Right renal pelvis (tissue), 4 donors: ENCODE measurements around the gene SLC12A4. TPM values are rescaled to one million over a fixed set of nuclear protein-coding genes. Genes with fewer than 3 reads are reported as not detected.

Experiments used
- DNase-seq, 4 donors: peaks; one replicate each; pipeline ENCODE4 v3.0.0-alpha.2; 2013; ENCODE audit warnings: low read depth in 4 of 4, low spot score in 3 of 4, missing footprints in 1 of 4
- polyA plus RNA-seq, 4 donors: library from polyadenylated mRNA; unstranded; fragments of 120-200 nt; gene quantifications; one replicate each; pipeline ENCODE4 v1.2.1, GENCODE V29; 2013; ENCODE audit not compliant: insufficient read length in 4 of 4

Gene SLC12A4
- polyA plus RNA-seq, 4 donors = 33.6 to 38.0 (median 36.5) TPM

DNA sequence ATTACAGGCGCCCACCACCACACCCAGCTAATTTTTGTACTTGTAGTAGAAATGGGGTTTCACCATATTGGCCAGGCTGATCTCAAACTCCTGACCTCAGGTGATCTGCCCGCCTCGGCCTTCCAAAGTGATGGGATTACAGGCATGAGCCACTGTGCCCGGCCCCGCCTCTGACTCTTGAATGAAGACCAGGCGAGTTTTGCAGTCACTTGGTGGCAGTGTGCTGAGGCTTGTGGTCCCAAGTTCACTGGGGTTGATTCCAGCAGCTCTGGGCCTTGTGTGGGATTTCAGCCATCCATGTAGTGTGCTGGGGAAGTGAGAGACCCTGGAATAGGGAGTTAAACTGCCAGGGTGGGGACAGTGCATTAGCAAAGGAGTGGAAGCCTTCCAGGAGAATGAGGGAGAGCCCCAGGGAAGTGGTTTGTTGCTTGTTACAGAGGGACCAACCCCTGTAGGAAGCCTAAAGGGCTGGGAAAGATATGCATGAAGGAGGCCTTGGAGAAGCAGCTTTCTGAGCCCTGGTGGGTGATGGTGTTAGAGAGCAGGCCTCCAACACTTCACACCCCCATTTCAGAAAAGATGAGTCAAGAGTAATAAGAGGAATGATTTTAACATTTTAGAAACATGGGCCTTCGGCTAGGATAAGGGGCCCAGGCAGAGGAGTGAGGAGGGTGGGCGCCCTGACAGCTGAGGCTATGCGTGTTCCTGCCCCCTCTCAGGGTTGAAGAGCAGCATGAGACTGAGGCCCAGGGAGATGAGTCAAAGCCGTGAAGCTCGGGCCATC is 60.8 kb downstream of the SLC12A4 start:
- DNase-seq = no peak

- DNase-seq = no peak
These were observed 65.6 kb downstream of the SLC12A4 start for GRCh38 chr16:67902831-67903230.

GRCh38 chr16:67901734-67902133 is 66.7 kb downstream of the SLC12A4 start:
- no peak for DNase-seq

DNA sequence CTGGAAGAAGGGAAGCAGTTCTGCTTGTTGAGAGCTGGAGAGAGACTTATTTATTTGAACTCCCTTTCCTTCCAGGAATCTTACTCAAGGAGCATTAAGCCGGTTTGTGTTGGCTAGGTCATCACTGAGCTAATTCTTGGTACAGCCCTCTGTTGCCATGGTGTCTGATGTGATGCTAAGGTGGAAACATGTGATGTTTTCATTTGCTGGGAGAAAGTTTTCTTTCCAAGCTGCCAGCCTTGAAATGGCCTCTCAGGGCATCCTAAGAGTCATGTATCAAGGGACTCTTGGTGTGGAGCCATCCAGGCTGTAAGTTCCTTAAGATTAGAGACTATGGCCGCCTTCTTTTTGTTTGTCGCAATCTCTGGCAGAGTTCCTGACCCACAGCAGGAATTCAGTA is 71.2 kb downstream of the SLC12A4 start:
- no peak for DNase-seq

- DNase-seq = no peak
These were observed 74.6 kb downstream of the SLC12A4 start for GRCh38 chr16:67893743-67894399.

Other genes starting within 250 kb of the SLC12A4 start
- 10 to 100 TPM; 20.5 to 24.9 (median 21.5) TPM for gene GFOD2, start 249.3 kb downstream of the SLC12A4 start, polyA plus RNA-seq
- gene RANBP10, start 162.1 kb downstream of the SLC12A4 start, polyA plus RNA-seq = 10 to 100 TPM; 21.6 to 28.5 (median 22.3) TPM
- gene TSNAXIP1, start 161.7 kb downstream of the SLC12A4 start, polyA plus RNA-seq = 1 to 10 TPM; 7.3 to 9.0 (median 7.7) TPM
- gene THAP11, start 126.3 kb downstream of the SLC12A4 start, polyA plus RNA-seq = 10 to 100 TPM; 30.4 to 33.8 (median 32.1) TPM
- gene NUTF2, start 121.7 kb downstream of the SLC12A4 start, polyA plus RNA-seq = 100 to 1,000 TPM; 121 to 130 (median 129) TPM
- 10 to 100 TPM; 42.0 to 51.5 (median 46.9) TPM for gene CENPT, start 120.9 kb downstream of the SLC12A4 start, polyA plus RNA-seq
- 10 to 100 TPM; 80.6 to 93.6 (median 86.7) TPM for gene EDC4, start 95.6 kb downstream of the SLC12A4 start, polyA plus RNA-seq
- under 1 TPM in 2 of 4 donors, not detected in 2; 0.31 to 0.95 TPM for gene NRN1L, start 83.8 kb downstream of the SLC12A4 start, polyA plus RNA-seq
- gene PSKH1, start 75.4 kb downstream of the SLC12A4 start, polyA plus RNA-seq = 10 to 100 TPM; 33.7 to 41.8 (median 37.9) TPM
- gene CTRL, start 36.8 kb downstream of the SLC12A4 start, polyA plus RNA-seq = 1 to 10 TPM; 3.0 to 8.9 (median 5.7) TPM
- gene PSMB10, start 31.8 kb downstream of the SLC12A4 start, polyA plus RNA-seq = 10 to 100 TPM; 20.0 to 30.3 (median 21.3) TPM
- 10 to 100 TPM; 15.8 to 21.7 (median 19.1) TPM for gene LCAT, start 24.5 kb downstream of the SLC12A4 start, polyA plus RNA-seq
- gene DPEP3, start 11.9 kb upstream of the SLC12A4 start, polyA plus RNA-seq = under 1 TPM in 3 of 4 donors, not detected in 1; 0.06 to 0.37 (median 0.14) TPM
- gene DPEP2, start 30.8 kb upstream of the SLC12A4 start, polyA plus RNA-seq = under 1 TPM; 0.44 to 0.78 (median 0.70) TPM
- not detected for gene DPEP2NB, start 47.3 kb upstream of the SLC12A4 start, polyA plus RNA-seq
- gene DDX28, start 54.6 kb upstream of the SLC12A4 start, polyA plus RNA-seq = 10 to 100 TPM in 3 of 4 donors, 1 to 10 TPM in 1; 9.9 to 12.1 (median 10.9) TPM
- gene DUS2, start 54.6 kb upstream of the SLC12A4 start, polyA plus RNA-seq = 10 to 100 TPM; 13.2 to 17.2 (median 15.1) TPM
- gene NFATC3, start 116.7 kb upstream of the SLC12A4 start, polyA plus RNA-seq = 10 to 100 TPM; 32.2 to 39.0 (median 35.9) TPM